Esophagus (tissue), 2 donors: ENCODE data around the gene SLC39A2. TPM values are rescaled to one million over a fixed set of nuclear protein-coding genes. Genes with fewer than 3 reads are reported as not detected.

Source experiments
- H3K27ac ChIP-seq, 2 donors: one replicate each; pipeline ENCODE4 v1.5.1; 2013; ENCODE audit warnings: low read depth in 2 of 2, mild to moderate bottlenecking in 2 of 2, inconsistent platforms in 1 of 2, low read length in 1 of 2, moderate library complexity in 1 of 2
- H3K27me3 ChIP-seq, 2 donors: one replicate each; pipeline ENCODE4 v1.6.1; 2013; ENCODE audit warnings: low read length in 2 of 2, control low read depth in 1 of 2, mild to moderate bottlenecking in 1 of 2; ENCODE audit not compliant: insufficient read depth in 2 of 2, control insufficient read depth in 1 of 2
- H3K36me3 ChIP-seq, 2 donors: one replicate each; pipeline ENCODE4 v1.6.1; 2013; ENCODE audit warnings: low read length in 1 of 2; ENCODE audit not compliant: control insufficient read depth in 2 of 2, insufficient read depth in 2 of 2
- H3K4me1 ChIP-seq, 2 donors: one replicate each; pipeline ENCODE4 v1.6.1; 2013; ENCODE audit warnings: low read length in 1 of 2; ENCODE audit not compliant: control insufficient read depth in 2 of 2, insufficient read depth in 2 of 2
- H3K4me3 ChIP-seq, 2 donors: one replicate each; pipeline ENCODE4 v1.5.1; 2013; ENCODE audit warnings: low read length in 2 of 2, mild to moderate bottlenecking in 2 of 2, low read depth in 1 of 2, moderate library complexity in 1 of 2
- H3K9me3 ChIP-seq, 2 donors: one replicate each; pipeline ENCODE4 v1.6.1; 2013; ENCODE audit warnings: mild to moderate bottlenecking in 2 of 2, low read depth in 1 of 2, low read length in 1 of 2, moderate library complexity in 1 of 2; ENCODE audit not compliant: control insufficient read depth in 2 of 2, insufficient read depth in 1 of 2
- WGBS, 2 donors: extraction: QIAGEN DNeasy Blood & Tissue Kit; methylation state at CpG; one replicate each; pipeline ENCODE4 v1.1.7; 2013; 5-methylcytosine and 5-hydroxymethylcytosine counted together
- polyA plus RNA-seq, 2 donors: library from polyadenylated mRNA; stranded (reverse); fragments of 200-250 nt; gene quantifications; one replicate each; pipeline ENCODE4 v1.2.3, GENCODE V29; 2013
- donor health status: healthy with polysubstance abuse.
- donor health status: Bipolar disorder and iron deficiency.

SLC39A2 gene
- polyA plus RNA-seq, 2 donors = 8.2 to 20.3 TPM

GRCh38 chr14:21011136-21011535 is 12.0 kb downstream of the SLC39A2 start:
- no peaks in the 10 kb centered on the region for H3K27me3 ChIP-seq
- H3K9me3 ChIP-seq = no peaks in the 10 kb centered on the region
- H3K27ac ChIP-seq = no peak overlapping the region
- no peak overlapping the region for H3K4me3 ChIP-seq
- WGBS, 2 donors = 43 to 54% methylated on average over 1 of the region's 1 CpG
- H3K36me3 ChIP-seq = no peaks in the 10 kb centered on the region
- no peaks in the 10 kb centered on the region for H3K4me1 ChIP-seq

DNA sequence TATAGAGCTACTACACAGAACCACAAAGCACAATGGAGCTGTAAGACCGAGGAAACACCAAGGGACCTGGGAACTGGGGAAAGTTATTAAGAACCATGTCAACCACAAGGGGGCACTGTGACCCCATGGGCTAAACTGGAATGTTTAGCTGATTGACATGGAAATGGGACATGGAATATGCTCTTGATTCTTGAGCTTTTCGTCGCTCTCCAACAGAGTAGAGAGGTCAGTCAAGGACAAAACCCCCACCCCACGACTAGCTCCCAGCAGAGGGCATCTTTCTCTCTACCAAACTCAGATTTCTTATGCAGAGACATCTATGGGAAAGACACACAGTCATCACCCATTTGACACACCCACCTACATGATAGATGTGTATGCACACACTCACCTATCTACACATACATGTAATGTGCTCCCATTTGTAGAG is 15.7 kb downstream of the SLC39A2 start:
- WGBS, 2 donors = 0 to 1% methylated on average over 4 of the region's 4 CpGs

GRCh38 chr14:21015312-21015711 is 16.2 kb downstream of the SLC39A2 start:
- no peak overlapping the region for H3K27ac ChIP-seq
- H3K36me3 ChIP-seq = peaks cover 9 to 23% of the 10 kb centered on the region in 2 donors
- 74 to 80% methylated on average over 6 of the region's 6 CpGs for WGBS, 2 donors
- H3K4me1 ChIP-seq = peaks cover 0 to 2% of the 10 kb centered on the region in 2 donors
- no peaks in the 10 kb centered on the region for H3K9me3 ChIP-seq
- no peak overlapping the region for H3K4me3 ChIP-seq
- no peaks in the 10 kb centered on the region for H3K27me3 ChIP-seq

More for the DNA sequence above, 15.7 kb downstream of the SLC39A2 start:
- Histone ChIP-seq H3K27ac (no peak overlapping the region), H3K9me3 (no peaks in the 10 kb centered on the region), H3K4me1 (peaks cover 0 to 2% of the 10 kb centered on the region in 2 donors), H3K36me3 (peaks cover 9 to 22% of the 10 kb centered on the region in 2 donors), H3K27me3 (no peaks in the 10 kb centered on the region), H3K4me3 (no peak overlapping the region)

DNA sequence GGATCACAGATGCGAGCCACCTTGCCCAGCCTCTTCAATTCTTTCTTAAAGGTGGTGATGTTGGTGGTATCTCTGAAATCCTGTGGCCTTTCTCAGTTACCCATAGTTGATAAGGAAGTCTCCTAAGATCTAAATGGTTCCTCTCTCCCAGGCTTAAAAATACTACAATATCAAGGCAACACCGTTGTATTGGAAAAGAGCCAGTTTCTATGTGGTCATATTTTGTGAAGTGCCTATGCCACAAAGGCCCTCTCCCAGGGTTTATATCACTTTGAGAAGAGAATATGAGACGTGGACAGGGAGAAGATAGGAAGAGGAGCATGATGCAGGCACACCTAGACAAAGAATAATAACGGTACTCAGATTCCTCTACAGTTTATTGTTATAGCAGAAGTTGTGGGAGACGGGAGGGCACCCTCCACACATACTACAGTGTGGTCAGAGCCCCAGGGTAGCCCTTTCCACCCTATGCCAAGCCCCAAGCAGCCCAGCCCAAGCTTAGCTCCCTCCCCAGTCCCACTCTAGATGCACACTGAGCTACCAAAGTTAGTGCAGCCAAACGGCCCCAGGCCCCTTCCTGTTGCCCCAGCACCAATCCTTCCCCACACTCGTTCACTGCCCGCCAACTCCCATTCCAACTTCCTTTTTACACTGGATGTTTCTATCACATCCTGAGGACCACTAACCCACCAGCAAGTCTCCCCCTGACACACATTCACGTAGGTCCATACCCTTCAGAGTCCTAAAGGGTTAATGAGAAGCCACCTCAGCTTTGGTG is 17.5 kb downstream of the SLC39A2 start:
- Histone ChIP-seq H3K4me1 (peaks cover 0 to 2% of the 10 kb centered on the region in 2 donors), H3K4me3 (no peak overlapping the region), H3K27ac (no peak overlapping the region), H3K36me3 (peaks cover 13 to 28% of the 10 kb centered on the region in 2 donors), H3K27me3 (no peaks in the 10 kb centered on the region), H3K9me3 (no peaks in the 10 kb centered on the region)
- WGBS, 2 donors = 66 to 70% methylated on average over 9 of the region's 9 CpGs

GRCh38 chr14:21017528-21018245 is 18.6 kb downstream of the SLC39A2 start:
- 75 to 77% methylated on average over 28 of the region's 28 CpGs for WGBS, 2 donors

GRCh38 chr14:21018286-21018685 is 19.2 kb downstream of the SLC39A2 start:
- H3K27me3 ChIP-seq = no peaks in the 10 kb centered on the region
- peaks cover 13 to 32% of the 10 kb centered on the region in 2 donors for H3K36me3 ChIP-seq
- no peak overlapping the region for H3K27ac ChIP-seq
- H3K4me3 ChIP-seq = peak overlapping the region in 1 of 2 donors; percentile 19
- WGBS, 2 donors = 76 to 83% methylated on average over 7 of the region's 7 CpGs
- H3K9me3 ChIP-seq = no peaks in the 10 kb centered on the region
- peaks cover 0 to 2% of the 10 kb centered on the region in 2 donors for H3K4me1 ChIP-seq

More at GRCh38 chr14:21017528-21018245, 18.6 kb downstream of the SLC39A2 start:
- peaks cover 13 to 32% of the 10 kb centered on the region in 2 donors for H3K36me3 ChIP-seq
- H3K27ac ChIP-seq = no peak overlapping the region
- H3K4me3 ChIP-seq = peak overlapping the region in 1 of 2 donors; percentile 19
- H3K4me1 ChIP-seq = peaks cover 0 to 2% of the 10 kb centered on the region in 2 donors
- no peaks in the 10 kb centered on the region for H3K9me3 ChIP-seq
- H3K27me3 ChIP-seq = no peaks in the 10 kb centered on the region

DNA sequence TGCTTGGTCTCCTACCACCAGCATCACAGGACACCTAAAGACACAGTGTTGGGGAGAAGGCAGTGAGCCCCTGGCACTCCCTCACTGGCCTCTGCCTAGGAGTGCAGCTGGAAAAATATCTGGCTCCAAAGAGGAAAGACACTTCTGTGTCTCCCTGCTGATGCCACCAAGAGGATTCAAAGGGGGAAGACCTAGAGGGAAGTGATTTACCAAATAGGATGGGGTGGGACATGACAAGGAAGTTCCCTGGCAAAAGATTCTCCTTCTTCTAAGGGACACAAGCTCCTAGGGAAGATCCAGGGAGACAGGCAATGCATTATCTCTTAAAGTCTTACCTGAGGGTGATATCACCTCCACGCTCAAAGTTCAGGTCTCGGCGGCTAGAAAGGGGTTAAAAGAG is 19.7 kb downstream of the SLC39A2 start:
- peaks cover 13 to 32% of the 10 kb centered on the region in 2 donors for H3K36me3 ChIP-seq
- H3K4me1 ChIP-seq = peaks cover 0 to 3% of the 10 kb centered on the region in 2 donors
- H3K27me3 ChIP-seq = no peaks in the 10 kb centered on the region
- no peak overlapping the region for H3K27ac ChIP-seq
- 91 to 95% methylated on average over 3 of the region's 3 CpGs for WGBS, 2 donors
- H3K9me3 ChIP-seq = no peaks in the 10 kb centered on the region
- H3K4me3 ChIP-seq = no peak overlapping the region

DNA sequence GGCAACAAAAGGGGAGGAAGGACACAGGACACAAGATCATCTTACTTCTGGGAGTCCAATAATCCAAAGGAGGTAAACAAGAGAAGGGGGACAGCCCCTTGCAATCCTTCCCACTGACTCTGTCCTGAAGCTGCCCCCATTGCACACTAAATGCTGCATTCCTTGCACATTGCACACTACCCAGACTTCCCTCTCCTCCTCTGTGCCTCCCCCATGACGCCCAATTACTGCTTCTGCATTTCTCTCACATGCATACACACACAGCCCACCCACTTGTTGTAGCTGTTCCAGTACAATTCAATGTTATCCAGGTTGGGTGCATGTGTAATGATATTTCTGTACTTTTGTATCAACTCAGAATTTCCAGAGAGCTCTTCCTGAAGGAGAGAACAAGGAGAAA is 20.3 kb downstream of the SLC39A2 start:
- Histone ChIP-seq H3K27ac (no peak overlapping the region), H3K36me3 (peaks cover 13 to 32% of the 10 kb centered on the region in 2 donors), H3K4me3 (no peak overlapping the region), H3K9me3 (no peaks in the 10 kb centered on the region), H3K4me1 (peaks cover 0 to 8% of the 10 kb centered on the region in 2 donors), H3K27me3 (no peaks in the 10 kb centered on the region)
- WGBS, 2 donors = 84 to 85% methylated on average over 1 of the region's 1 CpG

DNA sequence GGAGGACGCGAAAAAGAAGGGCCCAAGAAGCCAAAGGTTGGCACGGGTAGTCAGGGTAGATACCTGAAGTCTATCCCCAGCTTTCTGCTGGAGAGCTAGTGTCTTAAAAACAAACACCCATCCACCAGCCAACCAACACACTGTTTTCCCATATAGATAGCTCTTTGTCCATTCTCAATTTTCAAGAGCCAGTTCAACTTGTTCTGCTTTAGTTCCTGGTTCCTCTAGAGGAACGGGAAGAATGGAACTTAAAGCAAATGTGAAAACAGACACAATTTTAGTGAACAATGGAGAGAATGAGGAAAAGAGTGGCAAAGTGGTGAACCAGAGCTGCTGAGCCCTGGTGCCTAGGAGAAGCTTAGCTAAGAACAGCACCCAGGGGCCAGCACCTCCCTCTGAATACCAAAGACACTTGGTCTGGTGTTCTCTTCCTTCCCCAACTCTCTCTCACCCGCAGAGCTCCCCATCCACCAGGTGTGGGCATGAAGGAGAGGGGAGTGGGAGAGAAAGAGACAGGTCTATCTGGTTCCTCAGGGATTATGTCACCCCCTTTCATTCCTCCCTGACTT is 22.0 kb downstream of the SLC39A2 start:
- 83 to 86% methylated on average over 5 of the region's 5 CpGs for WGBS, 2 donors
- Histone ChIP-seq H3K4me3 (peak overlapping the region; percentile 10 to 15), H3K9me3 (no peaks in the 10 kb centered on the region), H3K36me3 (peaks cover 13 to 32% of the 10 kb centered on the region in 2 donors), H3K27ac (peak overlapping the region; percentile 73 to 81), H3K27me3 (no peaks in the 10 kb centered on the region), H3K4me1 (peaks cover 0 to 10% of the 10 kb centered on the region in 2 donors)
